PC-9 (cell line): ENCODE measurements around the gene RIPPLY3. TPM values are rescaled to one million over a fixed set of nuclear protein-coding genes. Genes with fewer than 3 reads are reported as not detected.
"Not testable (repeated sequence)": the region's sequence is repeated elsewhere in the genome, so short reads cannot be mapped to it uniquely, and the experiment has no call there.

Source experiments
- BruUV-seq: library from RNA; stranded (reverse); fragments of 400-500 nt; replicated peaks from 2 replicates; lab custom pipeline; 2021; lab: Mats Ljungman, UMichigan
- CTCF ChIA-PET: fragments of 300-600 bp; sonication (Branson Sonifier 250); formaldehyde crosslinking; loops from one replicate; lab custom pipeline; 2022; ENCODE audit warnings: antibody characterized with exemption; lab: Charles Lee
- POLR2A ChIA-PET: fragments of 300-600 bp; sonication (Branson Sonifier 250); formaldehyde crosslinking; loops from one replicate; lab custom pipeline; 2022; ENCODE audit warnings: antibody characterized with exemption; ENCODE audit not compliant: unreplicated experiment; lab: Charles Lee
- DNase-seq, 2 experiments: peaks; one replicate each; pipeline versions ENCODE4 v3.0.0 to v3.0.0-alpha.2; 2015 to 2022; ENCODE audit warnings: mixed read lengths in 1 of 2
- H2AFZ ChIP-seq: fragments of 200-600 bp; sonication (generic); 2 replicates; pipeline ENCODE4 v1.8.1; 2017; ENCODE audit warnings: antibody characterized with exemption
- H3F3A ChIP-seq: fragments of 200-600 bp; sonication (generic); 2 replicates; pipeline ENCODE4 v1.8.1; 2017; ENCODE audit warnings: antibody characterized with exemption, mild to moderate bottlenecking, low read depth; ENCODE audit not compliant: insufficient read depth
- H3K27ac ChIP-seq: fragments of 200-600 bp; sonication (generic); 2 replicates; pipeline ENCODE4 v1.6.1; 2016; ENCODE audit warnings: mixed run types
- H3K27me3 ChIP-seq: fragments of 200-600 bp; sonication (generic); 2 replicates; pipeline ENCODE4 v1.6.1; 2016; ENCODE audit warnings: low read depth, mixed run types; ENCODE audit not compliant: insufficient read depth
- H3K36me3 ChIP-seq: fragments of 200-600 bp; sonication (generic); 2 replicates; pipeline ENCODE4 v1.6.1; 2016; ENCODE audit warnings: low read depth, mixed run types
- H3K4me1 ChIP-seq: fragments of 200-600 bp; sonication (generic); replicated peaks from 2 replicates; pipeline ENCODE4 v1.6.1; 2016; ENCODE audit warnings: mixed run types; ENCODE audit not compliant: insufficient read depth
- H3K4me2 ChIP-seq: fragments of 200-600 bp; sonication (generic); 2 replicates; pipeline ENCODE4 v1.6.1; 2017; ENCODE audit warnings: mixed run types
- H3K4me3 ChIP-seq: fragments of 200-600 bp; sonication (generic); 2 replicates; pipeline ENCODE4 v1.6.1; 2016; ENCODE audit warnings: mixed run types
- H3K79me2 ChIP-seq: fragments of 200-600 bp; sonication (generic); 2 replicates; pipeline ENCODE4 v1.6.1; 2017; ENCODE audit warnings: low read depth, mixed run types
- H3K9me2 ChIP-seq: fragments of 200-600 bp; sonication (generic); 2 replicates; pipeline ENCODE4 v1.8.1; 2017; ENCODE audit warnings: mild to moderate bottlenecking; ENCODE audit not compliant: insufficient read depth
- H3K9me3 ChIP-seq: fragments of 200-600 bp; sonication (generic); 2 replicates; pipeline ENCODE4 v1.8.1; 2016; ENCODE audit warnings: low read depth; ENCODE audit not compliant: insufficient read depth
- H4K20me1 ChIP-seq: fragments of 200-600 bp; sonication (generic); 2 replicates; pipeline ENCODE4 v1.8.1; 2017; ENCODE audit not compliant: insufficient read depth
- EZH2 ChIP-seq: fragments of 200-600 bp; sonication (generic); IDR thresholded peaks from 2 replicates; pipeline ENCODE4 v1.8.0; 2017; ENCODE audit warnings: antibody characterized with exemption, low read depth
- intact Hi-C: fragments of 100-400 bp; cut with micrococcal nuclease; formaldehyde crosslinking; loops from one replicate; pipeline ENCODE4 v1.10.0; 2022; ENCODE audit not compliant: unreplicated experiment
- total RNA-seq: library from RNA; stranded (reverse); gene quantifications from 2 replicates; pipeline ENCODE4 v1.2.3, GENCODE V29; 2021
- TF ChIP-seq, protein P1 (sequence below): fragments of 200-600 bp; sonication (generic); conservative IDR thresholded peaks from 2 replicates; pipeline ENCODE4 v1.6.1; 2017; ENCODE audit warnings: mixed run types, antibody characterized with exemption, mild to moderate bottlenecking, moderate library complexity

The RIPPLY3 gene
- total RNA-seq, 1 experiment from 2014 or later = 0.17 TPM

GRCh38 chr21:36985751-36986594, 20.5 kb upstream of the RIPPLY3 start:
- Histone ChIP-seq H2AFZ (no peak overlapping the region), H3K27ac (no peak overlapping the region), H3K79me2 (no peaks in the 10 kb centered on the region), H3F3A (peaks cover 6% of the 10 kb centered on the region; the same call in 1 of the 2 replicates), H3K9me2 (no peaks in the 10 kb centered on the region), H3K4me3 (no peak overlapping the region), H3K27me3 (no peaks in the 10 kb centered on the region), H3K9me3 (no peaks in the 10 kb centered on the region), H3K36me3 (no peaks in the 10 kb centered on the region), H4K20me1 (no peaks in the 10 kb centered on the region), H3K4me2 (no peak overlapping the region), H3K4me1 (peaks cover 16% of the 10 kb centered on the region; the same call in 1 of the 2 replicates)
- no TSS peak for BruUV-seq
- ChIA-PET CTCF (no interaction called here), POLR2A (no interaction called here)
- no peak for DNase-seq
- intact Hi-C loops = no loop called here
- TF ChIP-seq, protein P1, sequence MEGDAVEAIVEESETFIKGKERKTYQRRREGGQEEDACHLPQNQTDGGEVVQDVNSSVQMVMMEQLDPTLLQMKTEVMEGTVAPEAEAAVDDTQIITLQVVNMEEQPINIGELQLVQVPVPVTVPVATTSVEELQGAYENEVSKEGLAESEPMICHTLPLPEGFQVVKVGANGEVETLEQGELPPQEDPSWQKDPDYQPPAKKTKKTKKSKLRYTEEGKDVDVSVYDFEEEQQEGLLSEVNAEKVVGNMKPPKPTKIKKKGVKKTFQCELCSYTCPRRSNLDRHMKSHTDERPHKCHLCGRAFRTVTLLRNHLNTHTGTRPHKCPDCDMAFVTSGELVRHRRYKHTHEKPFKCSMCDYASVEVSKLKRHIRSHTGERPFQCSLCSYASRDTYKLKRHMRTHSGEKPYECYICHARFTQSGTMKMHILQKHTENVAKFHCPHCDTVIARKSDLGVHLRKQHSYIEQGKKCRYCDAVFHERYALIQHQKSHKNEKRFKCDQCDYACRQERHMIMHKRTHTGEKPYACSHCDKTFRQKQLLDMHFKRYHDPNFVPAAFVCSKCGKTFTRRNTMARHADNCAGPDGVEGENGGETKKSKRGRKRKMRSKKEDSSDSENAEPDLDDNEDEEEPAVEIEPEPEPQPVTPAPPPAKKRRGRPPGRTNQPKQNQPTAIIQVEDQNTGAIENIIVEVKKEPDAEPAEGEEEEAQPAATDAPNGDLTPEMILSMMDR = no peak

GRCh38 chr21:36987845-36988244, 18.7 kb upstream of the RIPPLY3 start:
- H3K4me3 ChIP-seq = no peak overlapping the region
- no peaks in the 10 kb centered on the region for H4K20me1 ChIP-seq
- intact Hi-C loops = loop anchor here (2.0 kb wide), 1 partner anchor 21 kb away; the partner anchor contains the start of gene HLCS
- peaks cover 6% of the 10 kb centered on the region; the same call in 1 of the 2 replicates for H3F3A ChIP-seq
- H3K9me2 ChIP-seq = no peaks in the 10 kb centered on the region
- H3K36me3 ChIP-seq = no peaks in the 10 kb centered on the region
- H3K79me2 ChIP-seq = no peaks in the 10 kb centered on the region
- H3K9me3 ChIP-seq = no peaks in the 10 kb centered on the region
- ChIA-PET CTCF (no interaction called here), POLR2A (no interaction called here)
- H3K4me1 ChIP-seq = peaks cover 14% of the 10 kb centered on the region; the same call in 1 of the 2 replicates
- no TSS peak for BruUV-seq
- no peak for TF ChIP-seq EZH2
- no peaks in the 10 kb centered on the region for H3K27me3 ChIP-seq
- H2AFZ ChIP-seq = no peak overlapping the region
- no peak for DNase-seq
- peak overlapping the region; percentile 36 for H3K4me2 ChIP-seq
- 0 out of 2 replicates have a peak overlapping the region, but pooled peaks have one; percentile 32 for H3K27ac ChIP-seq

DNA sequence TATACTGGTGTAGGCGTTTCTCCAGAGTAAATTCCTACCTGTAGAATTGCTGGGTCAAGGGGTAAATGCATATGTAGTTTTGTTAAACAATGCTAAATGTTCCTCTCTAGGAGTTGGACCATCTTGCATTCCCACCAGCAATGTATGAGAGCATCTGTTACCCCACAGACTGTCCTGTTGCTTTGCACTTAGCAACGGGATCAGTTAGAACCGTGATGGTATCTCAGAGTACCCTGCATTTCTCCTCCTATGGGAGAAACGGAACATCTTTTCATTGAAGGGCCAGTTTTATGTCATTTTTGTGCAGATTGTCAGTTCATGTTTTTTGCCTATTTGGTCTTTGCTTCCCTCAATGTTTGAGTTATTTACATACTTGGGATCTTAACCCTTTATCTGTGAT, 18.0 kb upstream of the RIPPLY3 start:
- Histone ChIP-seq H3F3A (peaks cover 6% of the 10 kb centered on the region; the same call in 1 of the 2 replicates), H3K4me1 (peaks cover 14% of the 10 kb centered on the region; the same call in 1 of the 2 replicates), H3K27ac (0 out of 2 replicates have a peak overlapping the region, but pooled peaks have one; percentile 32), H4K20me1 (no peaks in the 10 kb centered on the region), H3K4me3 (no peak overlapping the region), H2AFZ (no peak overlapping the region), H3K79me2 (no peaks in the 10 kb centered on the region), H3K9me3 (no peaks in the 10 kb centered on the region), H3K4me2 (peak overlapping the region; percentile 36), H3K36me3 (no peaks in the 10 kb centered on the region), H3K27me3 (no peaks in the 10 kb centered on the region), H3K9me2 (no peaks in the 10 kb centered on the region)
- POLR2A ChIA-PET = no interaction called here
- CTCF ChIA-PET = interaction anchor here (1.0 kb wide), 1 partner anchor 21 kb away, joined by 10 read pairs; no protein-coding TSS in a partner anchor
- no peak for TF ChIP-seq EZH2
- TF ChIP-seq, protein P1 = no peak
- BruUV-seq = no TSS peak
- no peak for DNase-seq
- intact Hi-C loops = loop anchor here (2.0 kb wide), 1 partner anchor 22 kb away; the partner anchor contains the start of gene HLCS

- CTCF ChIA-PET = interaction anchor here (0.6 to 1.0 kb wide), 4 partner anchors 12 to 559 kb away, joined by 3 to 10 read pairs (median 7); no protein-coding TSS in a partner anchor
- Histone ChIP-seq H3K27ac (peak overlapping the region; percentile 51), H3K4me2 (peak overlapping the region; percentile 71), H3K4me3 (peak overlapping the region; percentile 60), H3K4me1 (peaks cover 14% of the 10 kb centered on the region; the same call in 1 of the 2 replicates), H2AFZ (peak overlapping the region; percentile 90)
- intact Hi-C loops = loop anchor here (2.0 kb wide), 1 partner anchor 22 kb away; the partner anchor contains the start of gene HLCS
- H3K9me3 ChIP-seq, H4K20me1 ChIP-seq, H3K9me2 ChIP-seq, H3F3A ChIP-seq, H3K36me3 ChIP-seq, H3K79me2 ChIP-seq, DNase-seq, H3K27me3 ChIP-seq: not testable (repeated sequence)
- BruUV-seq = TSS peak; percentile 60
- POLR2A ChIA-PET = interaction anchor here (0.6 kb wide), 1 partner anchor 135 kb away, joined by 3 read pairs; no protein-coding TSS in a partner anchor
These were observed 17.3 kb upstream of the RIPPLY3 start for GRCh38 chr21:36989199-36989698.
